Activated naive CD4-positive, alpha-beta T cell treated with anti-CD3 and anti-CD28 coated beads, Interleukin-2, amount 10 ng/mL, durations not matched to agents 7 days and 5 days (primary cell): Measurements from ENCODE around the gene EVC2.
"Not testable (repeated sequence)": the region's sequence is repeated elsewhere in the genome, so short reads cannot be mapped to it uniquely, and the experiment has no call there.

ENCODE experiments used
- CTCF ChIA-PET: fragments of 350-600 bp; sonication (Branson Sonifier 250); formaldehyde crosslinking; loops from one replicate; lab custom pipeline; 2021; ENCODE audit warnings: antibody characterized with exemption; lab: Charles Lee
- DNase-seq: peaks from one replicate; pipeline ENCODE4 v3.0.0-alpha.2; 2020
- H3K27ac Mint-ChIP-seq: one replicate; pipeline ENCODE4 v1.8.0; 2021; ENCODE audit warnings: mild to moderate bottlenecking, moderate library complexity, mixed read lengths
- H3K27me3 Mint-ChIP-seq: one replicate; pipeline ENCODE4 v1.8.0; 2021; ENCODE audit warnings: mild to moderate bottlenecking, mixed read lengths
- H3K36me3 Mint-ChIP-seq: one replicate; pipeline ENCODE4 v1.8.0; 2021; ENCODE audit warnings: mixed read lengths
- H3K4me1 Mint-ChIP-seq: one replicate; pipeline ENCODE4 v1.8.0; 2021; ENCODE audit warnings: mixed read lengths
- H3K4me3 Mint-ChIP-seq: one replicate; pipeline ENCODE4 v1.8.0; 2021; ENCODE audit warnings: mild to moderate bottlenecking, moderate library complexity, mixed read lengths
- H3K9me3 Mint-ChIP-seq: one replicate; pipeline ENCODE4 v1.8.0; 2021; ENCODE audit warnings: mixed read lengths

Gene EVC2

GRCh38 chr4:5730436-5730835, 22.1 kb upstream of the EVC2 start:
- no peak overlapping the region for H3K4me3 Mint-ChIP-seq
- no peak overlapping the region for H3K27ac Mint-ChIP-seq
- CTCF ChIA-PET = no interaction called here
- no peak for DNase-seq
- no peaks in the 10 kb centered on the region for H3K36me3 Mint-ChIP-seq
- no peaks in the 10 kb centered on the region for H3K27me3 Mint-ChIP-seq
- H3K9me3 Mint-ChIP-seq = peaks cover 5% of the 10 kb centered on the region
- H3K4me1 Mint-ChIP-seq = no peaks in the 10 kb centered on the region

DNA sequence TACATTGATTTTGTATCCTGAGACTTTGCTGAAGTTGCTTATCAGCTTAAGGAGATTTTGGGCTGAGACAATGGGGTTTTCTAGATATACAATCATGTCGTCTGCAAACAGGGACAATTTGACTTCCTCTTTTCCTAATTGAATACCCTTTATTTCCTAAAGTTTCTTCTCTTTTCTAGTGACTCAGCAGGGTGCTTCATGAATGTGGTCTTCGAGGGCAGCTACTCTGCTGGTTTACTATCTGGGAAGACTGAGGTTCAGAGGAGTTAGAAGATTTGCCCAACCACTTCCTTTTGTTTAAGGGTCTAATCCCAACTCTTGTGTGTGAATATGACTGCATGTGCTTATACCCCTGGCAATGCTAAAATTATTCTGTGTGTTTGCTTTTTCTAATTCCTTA, 20.1 kb upstream of the EVC2 start:
- CTCF ChIA-PET, H3K4me3 Mint-ChIP-seq, H3K27me3 Mint-ChIP-seq, DNase-seq, H3K4me1 Mint-ChIP-seq, H3K36me3 Mint-ChIP-seq, H3K27ac Mint-ChIP-seq, H3K9me3 Mint-ChIP-seq: not testable (repeated sequence)

- Mint-ChIP-seq H3K27me3 (no peaks in the 10 kb centered on the region), H3K4me3 (no peak overlapping the region), H3K4me1 (no peaks in the 10 kb centered on the region), H3K27ac (no peak overlapping the region), H3K9me3 (peaks cover 5% of the 10 kb centered on the region), H3K36me3 (no peaks in the 10 kb centered on the region)
- DNase-seq = no peak
- CTCF ChIA-PET = no interaction called here
Measured at GRCh38 chr4:5724377-5724776, 16.0 kb upstream of the EVC2 start.

- DNase-seq = no peak
- no peak overlapping the region for H3K27ac Mint-ChIP-seq
- no peaks in the 10 kb centered on the region for H3K36me3 Mint-ChIP-seq
- H3K9me3 Mint-ChIP-seq = peaks cover 5% of the 10 kb centered on the region
- H3K4me1 Mint-ChIP-seq = no peaks in the 10 kb centered on the region
- no peak overlapping the region for H3K4me3 Mint-ChIP-seq
- H3K27me3 Mint-ChIP-seq = no peaks in the 10 kb centered on the region
- CTCF ChIA-PET = no interaction called here
Measured at GRCh38 chr4:5722328-5722727, 14.0 kb upstream of the EVC2 start.

- Mint-ChIP-seq H3K27ac (no peak overlapping the region), H3K27me3 (no peaks in the 10 kb centered on the region), H3K4me1 (no peaks in the 10 kb centered on the region), H3K36me3 (no peaks in the 10 kb centered on the region), H3K9me3 (peaks cover 5% of the 10 kb centered on the region), H3K4me3 (no peak overlapping the region)
- DNase-seq = no peak
- CTCF ChIA-PET = no interaction called here
Measured at GRCh38 chr4:5721923-5722322, 13.6 kb upstream of the EVC2 start.

DNA sequence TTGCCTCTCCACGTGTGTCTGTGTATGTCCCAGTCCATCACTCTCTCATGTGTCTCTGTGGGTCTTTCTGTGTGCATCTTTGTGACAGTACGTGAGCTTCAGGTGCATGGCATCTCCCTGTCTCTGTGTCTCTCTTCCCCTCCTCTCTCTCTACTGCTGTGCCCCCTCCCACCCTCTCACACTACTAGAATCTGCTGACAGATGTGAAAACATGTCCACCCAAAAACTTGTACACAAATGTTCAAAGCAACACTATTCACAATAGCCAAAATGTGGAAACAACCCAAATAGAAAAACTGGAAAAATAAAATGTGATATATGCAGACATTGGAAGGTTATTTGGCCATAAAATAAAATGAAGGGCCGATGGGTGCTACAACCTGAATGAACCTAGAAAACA, 12.6 kb upstream of the EVC2 start:
- no peaks in the 10 kb centered on the region for H3K27me3 Mint-ChIP-seq
- no peaks in the 10 kb centered on the region for H3K36me3 Mint-ChIP-seq
- H3K27ac Mint-ChIP-seq = no peak overlapping the region
- H3K4me3 Mint-ChIP-seq = no peak overlapping the region
- peaks cover 7% of the 10 kb centered on the region for H3K9me3 Mint-ChIP-seq
- DNase-seq = no peak
- H3K4me1 Mint-ChIP-seq = no peaks in the 10 kb centered on the region
- CTCF ChIA-PET = no interaction called here

DNA sequence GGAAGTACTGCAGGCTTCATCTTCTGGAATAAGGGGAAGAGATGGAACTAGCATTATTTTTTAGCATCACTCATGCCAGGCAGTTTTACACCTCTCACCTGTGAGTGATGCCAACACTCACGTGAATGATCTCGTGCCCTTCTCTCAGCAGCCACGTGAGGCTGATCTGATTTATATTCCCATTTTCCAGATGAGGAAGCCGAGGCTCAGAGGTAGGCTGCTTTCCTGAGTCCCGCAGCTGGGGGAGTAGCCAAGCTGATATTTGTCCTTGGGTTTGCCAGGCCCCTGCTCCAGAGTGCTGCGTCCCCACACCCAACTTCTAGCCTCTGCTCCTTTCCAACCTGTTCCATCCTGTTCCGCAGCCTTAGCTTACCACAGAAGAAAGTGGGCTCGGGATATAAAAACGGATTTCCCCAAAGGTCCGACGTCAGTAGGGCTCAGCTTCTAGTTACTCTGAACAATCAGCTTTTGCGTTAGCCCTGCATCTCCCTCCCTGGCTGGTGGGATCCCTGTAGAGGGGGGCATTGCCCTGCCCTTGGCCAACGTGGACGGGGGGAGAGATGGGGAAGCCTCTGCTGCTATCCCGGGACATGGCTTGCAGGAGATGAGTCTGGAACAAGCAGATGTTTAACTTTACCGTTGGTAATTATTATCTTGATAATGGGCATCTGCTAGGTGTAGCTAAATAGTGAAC, 11.9 kb upstream of the EVC2 start:
- no peaks in the 10 kb centered on the region for H3K36me3 Mint-ChIP-seq
- CTCF ChIA-PET = no interaction called here
- no peak overlapping the region for H3K4me3 Mint-ChIP-seq
- H3K27ac Mint-ChIP-seq = no peak overlapping the region
- DNase-seq = no peak
- peaks cover 9% of the 10 kb centered on the region for H3K9me3 Mint-ChIP-seq
- no peaks in the 10 kb centered on the region for H3K4me1 Mint-ChIP-seq
- no peaks in the 10 kb centered on the region for H3K27me3 Mint-ChIP-seq

DNA sequence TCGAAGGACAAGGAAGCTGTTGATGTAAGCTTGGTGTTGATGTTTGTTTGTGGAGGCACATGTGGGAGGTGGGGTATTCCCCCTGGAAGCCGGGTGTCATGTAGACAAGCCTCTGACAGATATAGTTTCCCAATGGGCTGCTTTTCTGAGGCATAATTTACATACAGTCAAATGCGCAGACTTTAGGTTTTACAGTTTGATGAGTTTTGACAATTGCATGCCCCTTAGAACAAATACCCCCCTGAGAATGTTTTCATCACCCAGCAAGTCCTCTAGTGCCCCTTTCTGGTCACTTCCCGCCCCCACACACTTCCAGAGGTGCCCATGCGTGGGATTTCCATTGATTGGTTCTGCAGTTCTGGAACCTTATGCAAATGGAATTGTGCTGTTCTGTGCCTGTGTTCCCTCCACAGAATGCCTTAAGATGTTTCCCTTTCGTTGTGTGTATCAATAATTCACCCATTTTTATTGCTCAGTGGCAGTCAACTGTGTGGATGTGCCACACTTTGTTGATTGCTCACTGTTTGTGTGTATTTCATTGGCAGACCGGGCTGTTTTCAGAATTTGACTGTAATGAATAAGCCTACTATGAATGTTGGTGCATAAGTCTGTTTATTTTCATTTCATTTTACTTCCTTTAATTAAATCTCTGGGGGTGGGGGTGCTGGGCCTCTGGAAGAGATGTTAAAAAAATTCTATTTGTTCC, 11.1 kb upstream of the EVC2 start:
- CTCF ChIA-PET = no interaction called here
- Mint-ChIP-seq H3K27ac (no peak overlapping the region), H3K36me3 (no peaks in the 10 kb centered on the region), H3K4me1 (no peaks in the 10 kb centered on the region), H3K9me3 (peaks cover 13% of the 10 kb centered on the region), H3K27me3 (no peaks in the 10 kb centered on the region), H3K4me3 (no peak overlapping the region)
- no peak for DNase-seq

DNA sequence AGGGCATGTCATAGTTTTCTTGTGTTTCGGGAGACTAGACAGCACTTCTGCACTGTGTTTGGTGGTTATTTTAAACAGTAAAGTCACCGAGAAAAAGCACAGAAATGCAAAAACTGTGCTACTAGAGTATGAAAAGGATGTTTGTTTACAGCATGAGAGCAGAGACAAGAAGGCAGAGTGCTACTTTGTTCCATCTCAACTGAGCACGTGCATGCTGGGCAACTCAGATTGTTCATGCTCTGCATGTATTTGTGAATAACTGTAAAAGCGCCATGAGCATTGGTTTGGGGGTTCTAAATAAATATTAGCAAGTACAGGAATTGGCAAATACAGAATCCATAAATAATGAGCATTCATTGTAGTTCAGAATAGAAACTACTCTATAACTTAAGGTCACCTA, 10.1 kb upstream of the EVC2 start:
- CTCF ChIA-PET = no interaction called here
- Mint-ChIP-seq H3K4me1 (no peaks in the 10 kb centered on the region), H3K27ac (no peak overlapping the region), H3K36me3 (no peaks in the 10 kb centered on the region), H3K4me3 (no peak overlapping the region), H3K27me3 (peaks cover 4% of the 10 kb centered on the region), H3K9me3 (peaks cover 13% of the 10 kb centered on the region)
- no peak for DNase-seq

- H3K27ac Mint-ChIP-seq = no peak overlapping the region
- H3K27me3 Mint-ChIP-seq = peaks cover 9% of the 10 kb centered on the region
- H3K36me3 Mint-ChIP-seq = no peaks in the 10 kb centered on the region
- no peak overlapping the region for H3K4me3 Mint-ChIP-seq
- no peak for DNase-seq
- no peaks in the 10 kb centered on the region for H3K4me1 Mint-ChIP-seq
- CTCF ChIA-PET = no interaction called here
- H3K9me3 Mint-ChIP-seq = peaks cover 13% of the 10 kb centered on the region
Measured at GRCh38 chr4:5717449-5718158, 9.2 kb upstream of the EVC2 start.

GRCh38 chr4:5716391-5716790, 8.0 kb upstream of the EVC2 start:
- peaks cover 20% of the 10 kb centered on the region for H3K27me3 Mint-ChIP-seq
- no peak overlapping the region for H3K4me3 Mint-ChIP-seq
- DNase-seq = no peak
- H3K27ac Mint-ChIP-seq = no peak overlapping the region
- no peaks in the 10 kb centered on the region for H3K4me1 Mint-ChIP-seq
- CTCF ChIA-PET = no interaction called here
- H3K36me3 Mint-ChIP-seq = no peaks in the 10 kb centered on the region
- peaks cover 15% of the 10 kb centered on the region for H3K9me3 Mint-ChIP-seq

DNA sequence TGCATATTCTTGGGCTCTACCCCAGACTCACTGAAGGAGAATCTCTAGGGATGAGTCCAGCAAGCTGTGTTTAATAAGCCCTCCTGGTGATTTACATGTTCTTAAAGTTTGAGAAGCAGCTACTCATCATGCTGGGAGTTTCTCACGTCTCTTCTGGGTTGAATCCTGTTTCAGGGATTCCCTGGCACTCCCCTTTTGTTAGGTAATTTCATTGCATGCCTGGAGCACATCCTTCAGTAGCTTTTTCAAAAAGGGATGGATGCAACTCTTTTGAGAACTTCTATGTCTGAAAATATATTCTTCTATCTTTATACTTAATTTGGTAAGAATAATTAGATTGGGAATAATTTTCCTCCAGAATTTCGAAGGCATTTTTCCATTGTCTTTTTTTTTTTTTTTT, 7.0 kb upstream of the EVC2 start:
- H3K36me3 Mint-ChIP-seq = no peaks in the 10 kb centered on the region
- no peak for DNase-seq
- no peak overlapping the region for H3K4me3 Mint-ChIP-seq
- peaks cover 15% of the 10 kb centered on the region for H3K9me3 Mint-ChIP-seq
- no peak overlapping the region for H3K27ac Mint-ChIP-seq
- H3K27me3 Mint-ChIP-seq = peaks cover 29% of the 10 kb centered on the region
- CTCF ChIA-PET = no interaction called here
- H3K4me1 Mint-ChIP-seq = peaks cover 3% of the 10 kb centered on the region

DNA sequence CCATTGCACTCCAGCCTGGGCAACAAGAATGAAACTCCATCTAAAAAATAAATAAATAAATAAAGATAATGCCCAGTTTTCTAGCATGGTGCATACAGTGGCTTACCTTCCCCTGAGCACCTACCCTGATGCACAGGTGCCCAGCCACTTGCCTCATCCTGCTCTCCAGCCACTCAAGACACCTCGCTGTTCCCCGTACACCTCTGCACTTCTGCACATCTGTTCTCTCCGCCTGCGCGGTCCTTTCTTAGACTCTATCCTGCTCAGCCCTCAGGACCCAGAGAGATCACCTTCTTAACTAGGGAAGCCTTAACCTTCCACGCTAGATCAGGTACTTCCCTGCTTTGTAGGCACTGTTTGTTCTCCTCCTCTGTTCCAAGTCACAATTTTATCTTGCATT, 5.5 kb upstream of the EVC2 start:
- no peak overlapping the region for H3K27ac Mint-ChIP-seq
- H3K9me3 Mint-ChIP-seq = peaks cover 15% of the 10 kb centered on the region
- H3K36me3 Mint-ChIP-seq = no peaks in the 10 kb centered on the region
- peaks cover 44% of the 10 kb centered on the region for H3K27me3 Mint-ChIP-seq
- CTCF ChIA-PET = no interaction called here
- H3K4me1 Mint-ChIP-seq = peaks cover 3% of the 10 kb centered on the region
- H3K4me3 Mint-ChIP-seq = no peak overlapping the region
- DNase-seq = no peak

- peaks cover 3% of the 10 kb centered on the region for H3K4me1 Mint-ChIP-seq
- peaks cover 15% of the 10 kb centered on the region for H3K9me3 Mint-ChIP-seq
- DNase-seq = no peak
- H3K27me3 Mint-ChIP-seq = peaks cover 53% of the 10 kb centered on the region
- no peak overlapping the region for H3K4me3 Mint-ChIP-seq
- CTCF ChIA-PET = interaction anchor here (0.9 kb wide), 1 partner anchor 12 kb away, joined by 3 read pairs; no protein-coding TSS in a partner anchor
- no peaks in the 10 kb centered on the region for H3K36me3 Mint-ChIP-seq
- H3K27ac Mint-ChIP-seq = no peak overlapping the region
Measured at GRCh38 chr4:5712931-5713330, 4.6 kb upstream of the EVC2 start.

GRCh38 chr4:5712517-5712916, 4.2 kb upstream of the EVC2 start:
- CTCF ChIA-PET = interaction anchor here (0.9 kb wide), 1 partner anchor 13 kb away, joined by 3 read pairs; no protein-coding TSS in a partner anchor
- Mint-ChIP-seq H3K27me3 (peaks cover 57% of the 10 kb centered on the region), H3K4me1 (peaks cover 3% of the 10 kb centered on the region), H3K9me3 (peaks cover 12% of the 10 kb centered on the region), H3K27ac (no peak overlapping the region), H3K4me3 (no peak overlapping the region), H3K36me3 (no peaks in the 10 kb centered on the region)
- no peak for DNase-seq
